Frontal cortex (tissue), 4 donors: Measurements from ENCODE around the gene ADARB2. TPM values are rescaled to one million over a fixed set of nuclear protein-coding genes. Genes with fewer than 3 reads are reported as not detected.
"Not testable (repeated sequence)": the region's sequence is repeated elsewhere in the genome, so short reads cannot be mapped to it uniquely, and the experiment has no call there.

ENCODE experiments used
- DNase-seq, 2 donors: peaks; one replicate each; pipeline ENCODE4 v3.0.0; 2012; ENCODE audit warnings: low spot score in 2 of 2
- FAIRE-seq: peaks from 2 replicates; lab custom pipeline; 2012; peaks lifted over from hg19 to GRCh38; lab: Jason Lieb, UNC
- total RNA-seq: library from RNA; depleted of rRNA; stranded (reverse); fragments of >200 nt; gene quantifications from one replicate; pipeline ENCODE4 v1.2.3, GENCODE V29; 2014
- donor health status: control.
- donor health status: control.
- donor health status: control.

ADARB2 gene
- total RNA-seq, 1 donor from 2014 or later: 3.3 TPM

DNA sequence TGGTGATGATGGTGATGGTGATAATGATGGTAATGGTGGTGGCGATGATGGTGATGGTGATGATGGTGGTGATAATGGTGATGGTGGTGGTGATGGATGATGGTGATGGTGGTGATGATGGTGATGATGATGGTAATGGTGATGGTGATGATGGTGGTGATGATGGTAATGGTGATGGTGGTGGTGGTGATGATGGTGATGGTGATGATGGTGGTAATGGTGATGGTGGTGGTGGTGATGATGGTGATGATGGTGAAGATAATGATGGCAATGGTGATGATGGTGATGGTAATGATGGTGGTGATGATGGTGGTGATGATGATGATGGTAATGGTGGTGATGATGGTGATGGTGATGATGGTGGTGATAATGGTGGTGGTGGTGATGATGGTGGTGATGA lies 517.5 kb downstream of the ADARB2 start:
- not testable (repeated sequence) for DNase-seq, FAIRE-seq

DNA sequence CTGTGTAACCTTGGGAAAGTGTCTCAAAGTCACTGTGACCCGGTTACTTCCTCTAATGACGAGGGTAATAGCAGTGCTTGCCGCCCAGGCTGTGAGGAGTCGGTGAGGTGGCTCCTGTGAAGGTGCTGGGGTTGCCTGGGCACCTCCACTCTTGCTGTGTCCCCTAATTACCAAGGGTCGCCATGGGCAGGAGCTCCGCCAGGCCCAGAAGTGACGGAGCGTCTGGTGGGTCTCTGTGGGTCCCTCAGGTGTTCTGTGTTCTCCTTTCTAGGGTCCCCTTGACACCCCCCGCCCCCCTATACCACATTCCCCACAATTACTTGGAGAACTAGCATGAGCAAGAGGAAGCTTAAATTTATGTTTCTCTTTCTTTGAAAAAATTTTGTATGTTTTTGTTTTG lies 519.7 kb downstream of the ADARB2 start:
- DNase-seq (no peak), FAIRE-seq (no peak)

DNA sequence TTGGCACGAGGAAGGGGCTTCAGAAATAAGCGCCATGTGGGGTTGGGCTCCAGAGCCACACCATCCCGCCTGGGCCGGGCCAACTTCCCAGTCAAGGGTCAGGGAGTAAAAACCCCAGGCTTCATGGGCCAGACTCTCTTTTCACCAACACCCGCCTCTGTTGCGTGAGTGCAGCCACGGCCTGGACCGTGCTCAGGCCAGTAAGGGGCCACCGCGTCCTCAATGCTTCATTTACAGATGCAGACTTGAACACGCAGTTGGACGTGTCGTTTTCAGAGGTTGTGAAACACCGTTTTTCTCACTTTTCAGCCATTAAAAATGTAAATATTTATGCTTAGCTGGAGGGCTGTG lies 520.1 kb downstream of the ADARB2 start:
- DNase-seq (no peak), FAIRE-seq (no peak)

DNA sequence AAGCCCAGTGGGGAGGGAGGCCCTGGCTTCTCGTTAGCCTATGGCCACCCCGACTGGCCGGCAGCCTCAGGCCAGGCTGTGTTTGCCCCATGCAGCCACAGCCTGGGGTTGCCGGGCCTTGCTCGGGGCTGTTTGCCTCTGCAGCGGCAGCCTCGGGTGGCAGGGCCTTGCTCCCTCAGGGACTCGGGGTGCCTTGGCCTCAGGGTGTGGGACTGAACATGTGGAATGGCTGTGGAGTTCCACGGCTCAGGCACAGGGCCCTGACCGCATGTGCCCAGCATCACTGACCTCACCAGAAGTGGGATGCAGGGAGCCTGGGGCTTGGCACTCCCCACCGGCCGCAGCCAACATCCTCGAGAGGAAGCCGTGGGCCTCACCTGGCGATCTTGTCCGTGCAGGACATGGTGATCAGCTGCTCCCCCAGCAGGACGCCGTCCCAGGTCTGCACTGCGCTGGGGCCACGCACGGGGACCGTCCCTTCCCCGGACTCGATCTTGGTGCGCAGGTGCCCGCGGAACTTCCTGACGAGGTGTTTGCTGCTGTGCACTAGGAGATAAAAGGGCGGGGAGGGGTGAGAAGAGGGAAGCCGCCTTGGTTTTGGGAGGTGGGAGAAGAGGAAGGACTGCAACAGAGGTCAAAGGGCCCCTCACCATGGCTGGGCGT lies 520.6 kb downstream of the ADARB2 start:
- DNase-seq: no peak
- no peak for FAIRE-seq

DNA sequence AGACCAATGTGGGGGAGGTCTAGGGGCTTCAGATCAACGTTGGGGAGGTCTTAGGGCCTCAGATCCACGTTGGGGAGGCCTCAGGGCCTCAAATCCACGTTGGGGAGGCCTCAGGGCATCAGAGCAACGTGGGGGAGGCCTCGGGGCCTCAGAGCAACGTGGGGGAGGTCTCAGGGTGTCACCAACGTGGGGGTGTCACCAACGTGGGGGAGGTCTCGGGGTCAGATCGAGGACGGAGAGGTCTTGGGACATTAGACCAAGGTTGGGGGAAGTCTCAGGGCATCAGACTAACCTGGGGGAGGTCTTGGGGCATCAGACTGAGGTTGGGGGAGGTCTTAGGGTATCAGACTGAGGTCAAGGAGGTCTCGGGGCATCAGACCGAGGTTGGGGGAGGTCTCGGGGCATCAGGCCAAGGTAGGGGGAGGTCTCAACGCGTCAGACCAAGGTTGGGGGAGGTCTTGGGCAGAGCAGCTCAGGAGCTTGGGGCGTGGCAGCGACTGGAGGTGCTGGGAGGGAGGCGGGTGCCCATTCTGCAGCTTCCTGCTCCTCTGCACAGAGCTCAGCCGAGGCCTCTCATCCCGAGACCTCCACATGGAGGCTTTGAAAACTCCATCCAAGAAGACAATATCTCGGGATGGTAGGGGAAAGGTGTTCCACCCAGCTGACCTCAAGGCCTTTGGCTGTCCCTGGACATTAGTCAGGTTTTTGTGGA lies 521.3 kb downstream of the ADARB2 start:
- no peak for DNase-seq
- no peak for FAIRE-seq

DNA sequence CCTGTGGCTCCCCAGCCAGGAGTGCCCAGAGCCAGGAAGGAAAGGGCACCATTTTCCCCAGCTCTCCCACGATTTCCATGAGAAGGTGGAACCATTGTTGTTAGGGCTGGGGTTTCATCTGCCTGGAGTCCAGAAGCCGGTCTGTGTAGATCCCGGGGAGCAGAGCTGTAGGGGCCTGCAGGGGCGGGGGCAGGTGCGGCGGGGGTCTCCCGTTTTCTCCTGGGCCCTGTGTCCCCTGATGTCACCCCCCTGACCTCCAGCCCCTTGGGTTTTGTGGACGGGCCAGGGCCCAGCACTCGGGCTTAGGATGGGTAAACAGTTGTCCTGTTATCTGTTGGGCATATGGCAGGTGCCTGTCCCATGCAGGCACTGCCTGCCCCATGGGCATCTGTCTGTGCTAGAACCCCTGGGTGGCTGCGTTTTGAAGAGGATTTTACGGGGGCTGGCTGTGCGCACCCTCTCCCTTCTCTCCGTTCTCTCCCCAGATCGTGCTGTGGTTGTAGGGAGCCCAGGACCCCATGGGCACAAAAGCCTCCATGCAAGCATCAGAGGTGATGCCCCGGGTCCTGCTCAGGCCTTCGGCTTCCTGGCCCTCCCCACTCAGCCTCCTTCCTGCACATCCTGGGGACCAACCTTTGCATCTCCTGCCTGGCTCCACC lies 522.3 kb downstream of the ADARB2 start:
- FAIRE-seq: no peak

DNA sequence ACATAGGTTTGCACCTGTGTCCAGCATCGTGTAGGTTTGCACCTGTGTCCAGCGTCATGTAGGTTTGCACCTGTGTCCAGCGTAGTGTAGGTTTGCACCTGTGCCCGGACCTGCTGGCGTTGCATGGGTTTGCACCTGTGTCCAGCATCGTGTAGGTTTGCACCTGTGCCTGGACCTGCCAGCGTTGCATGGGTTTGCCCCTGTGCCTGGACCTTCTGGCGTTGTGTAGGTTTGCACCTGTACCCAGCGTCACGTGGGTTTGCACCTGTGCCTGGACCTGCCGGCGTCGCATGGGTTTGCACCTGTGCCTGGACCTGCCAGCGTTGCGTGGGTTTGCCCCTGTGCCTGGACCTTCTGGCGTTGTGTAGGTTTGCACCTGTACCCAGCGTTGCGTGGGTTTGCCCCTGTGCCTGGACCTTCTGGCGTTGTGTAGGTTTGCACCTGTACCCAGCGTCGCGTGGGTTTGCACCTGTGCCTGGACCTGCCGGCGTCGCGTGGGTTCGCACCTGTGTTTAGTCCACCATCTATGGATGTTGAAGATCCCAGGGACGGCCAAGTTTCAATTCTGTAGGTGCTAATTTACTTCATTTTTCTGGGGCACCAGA lies 523.2 kb downstream of the ADARB2 start:
- DNase-seq: no peak
- FAIRE-seq: no peak

More for the DNA sequence above, 522.3 kb downstream of the ADARB2 start:
- DNase-seq: no peak

DNA sequence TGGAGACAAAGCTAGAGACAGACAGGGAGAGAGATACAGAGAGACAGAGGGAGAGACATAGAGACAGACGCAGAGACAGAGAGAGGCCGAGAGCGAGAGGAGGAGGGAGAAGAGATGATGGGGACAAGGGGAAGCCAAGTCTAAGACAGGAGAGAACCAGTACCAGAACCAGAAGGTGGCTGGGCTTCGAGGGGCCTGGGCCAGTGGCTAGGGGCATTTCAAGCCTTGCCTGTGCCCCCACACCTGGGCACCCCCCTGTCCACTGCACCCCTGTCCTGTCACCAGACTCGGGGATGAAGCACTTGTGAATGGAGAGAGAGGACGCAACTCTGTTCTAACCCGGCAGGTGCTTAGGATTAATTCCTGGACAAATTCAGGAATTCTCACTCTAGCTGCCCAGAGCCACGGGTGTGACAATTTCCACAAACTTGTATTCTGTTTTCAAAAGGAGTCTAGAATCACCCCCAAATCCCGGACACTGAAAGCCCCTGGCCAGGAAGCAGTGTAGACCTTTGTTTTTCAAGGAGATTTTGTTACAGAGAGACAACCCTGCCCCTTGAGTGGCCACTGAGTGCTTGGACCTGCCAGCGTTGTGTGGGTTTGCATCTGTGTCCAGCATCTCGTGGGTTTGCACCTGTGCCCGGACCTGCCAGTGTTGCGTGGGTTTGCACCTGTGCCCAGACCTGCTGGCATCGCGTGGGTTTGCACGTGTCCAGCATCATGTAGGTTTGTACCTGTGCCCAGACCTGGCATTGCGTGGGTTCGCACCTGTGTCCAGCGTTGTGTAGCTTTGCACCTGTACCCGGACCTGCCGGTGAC lies 523.9 kb downstream of the ADARB2 start:
- no peak for DNase-seq

DNA sequence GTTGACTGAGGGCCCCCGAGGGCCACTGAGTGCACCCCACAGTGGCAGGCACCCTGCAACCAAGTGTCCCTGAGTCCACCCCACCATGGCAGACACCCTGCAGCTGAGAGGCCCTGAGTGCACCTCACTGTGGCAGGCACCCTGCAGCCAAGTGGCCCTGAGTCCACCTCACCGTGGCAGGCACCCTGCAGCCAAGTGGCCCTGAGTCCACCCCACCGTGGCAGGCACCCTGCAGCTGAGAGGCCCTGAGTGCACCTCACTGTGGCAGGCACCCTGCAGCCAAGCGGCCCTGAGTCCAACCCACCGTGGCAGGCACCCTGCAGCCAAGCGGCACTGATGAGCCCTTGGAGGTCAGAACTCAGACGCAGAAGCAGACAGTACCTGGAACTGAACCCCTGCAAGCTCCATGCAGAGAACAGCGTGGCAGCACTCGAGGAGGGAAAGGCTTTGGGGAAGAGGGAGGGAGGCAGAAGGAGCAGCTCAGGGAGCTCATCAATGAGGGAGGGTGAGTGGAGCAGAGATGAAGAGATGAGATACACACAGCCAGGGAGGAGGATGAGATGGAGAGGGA lies 524.7 kb downstream of the ADARB2 start:
- DNase-seq: no peak

More for the DNA sequence above, 523.9 kb downstream of the ADARB2 start:
- no peak for FAIRE-seq

DNA sequence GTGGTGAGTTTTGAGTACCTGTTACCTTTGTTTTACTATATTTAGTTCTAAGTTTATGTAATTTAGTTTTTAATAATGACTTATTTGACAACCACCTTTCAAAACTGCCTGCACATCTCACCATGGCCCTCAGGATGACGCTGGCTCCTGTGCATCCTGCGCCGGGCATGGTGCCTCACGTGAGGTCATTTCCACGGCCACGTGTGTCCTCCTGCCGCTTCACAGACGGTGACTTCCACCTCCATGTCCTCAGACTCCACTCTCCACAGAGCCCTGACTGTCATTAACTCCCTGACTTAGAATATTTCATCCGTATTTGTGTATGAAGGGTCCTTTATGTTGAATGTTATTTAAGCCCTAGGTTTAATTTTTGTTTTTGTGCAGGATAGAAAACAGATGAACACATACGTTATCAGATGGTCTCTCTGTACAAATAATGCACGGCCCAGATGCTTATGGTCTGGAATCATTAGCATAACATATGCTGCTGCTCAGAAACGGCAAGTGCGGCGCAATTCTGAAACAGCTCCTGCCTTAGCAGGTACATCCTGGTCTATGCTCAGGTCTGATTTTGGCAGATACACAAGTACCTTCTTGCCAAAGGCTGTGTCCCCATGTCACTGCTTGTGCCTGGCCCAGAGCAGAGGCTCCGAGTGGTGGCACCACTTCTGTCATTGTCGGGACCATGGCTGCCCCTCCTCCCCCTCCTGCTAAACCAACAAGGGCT lies 525.3 kb downstream of the ADARB2 start:
- no peak for DNase-seq
- no peak for FAIRE-seq

More for the DNA sequence above, 524.7 kb downstream of the ADARB2 start:
- no peak for FAIRE-seq

DNA sequence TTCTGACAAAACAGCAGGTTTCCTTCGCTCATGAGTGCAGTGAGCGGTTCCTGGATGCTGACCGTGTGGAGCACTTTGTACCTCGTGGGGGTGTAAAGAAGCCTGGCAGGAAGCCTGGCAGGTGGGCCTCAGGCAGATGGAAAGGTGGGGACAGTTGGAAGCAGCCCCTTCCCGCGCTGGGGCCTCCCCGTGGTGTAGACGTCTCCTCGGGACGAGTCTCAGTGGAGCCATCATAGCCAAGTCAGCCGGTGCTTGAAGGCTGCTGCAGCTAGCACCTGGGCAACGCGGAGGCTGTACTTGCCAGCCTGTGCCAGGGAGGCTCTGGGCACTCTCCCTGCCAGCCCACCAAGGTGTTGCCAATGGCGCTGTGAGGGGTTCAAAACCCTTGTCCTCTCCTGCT lies 526.7 kb downstream of the ADARB2 start:
- DNase-seq (no peak), FAIRE-seq (no peak)

DNA sequence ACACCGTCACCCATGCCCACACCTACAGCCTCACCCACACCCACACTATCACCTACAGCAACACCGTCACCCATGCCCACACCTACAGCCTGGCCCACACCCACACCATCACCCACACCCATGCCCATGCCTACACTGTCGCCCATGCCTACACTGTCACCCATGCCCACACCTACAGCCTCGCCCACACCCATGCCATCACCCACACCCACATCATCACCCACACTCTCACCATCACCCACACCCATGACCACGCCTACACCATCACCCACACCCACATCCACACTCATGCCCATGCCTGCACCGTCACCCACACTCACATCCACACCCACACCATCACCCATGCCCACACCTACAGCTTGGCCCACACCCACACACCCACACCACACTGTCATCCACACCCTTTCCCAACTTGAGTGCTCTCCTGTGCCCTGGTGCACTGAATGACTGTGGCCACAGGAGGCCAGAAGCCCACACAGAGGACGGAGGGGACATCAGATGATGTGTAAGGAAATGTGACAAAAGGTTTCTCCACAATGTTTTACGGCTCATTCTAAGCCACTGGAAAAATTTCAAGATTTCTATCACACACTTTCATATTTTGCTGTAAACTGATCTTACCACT lies 527.9 kb downstream of the ADARB2 start:
- no peak for FAIRE-seq

DNA sequence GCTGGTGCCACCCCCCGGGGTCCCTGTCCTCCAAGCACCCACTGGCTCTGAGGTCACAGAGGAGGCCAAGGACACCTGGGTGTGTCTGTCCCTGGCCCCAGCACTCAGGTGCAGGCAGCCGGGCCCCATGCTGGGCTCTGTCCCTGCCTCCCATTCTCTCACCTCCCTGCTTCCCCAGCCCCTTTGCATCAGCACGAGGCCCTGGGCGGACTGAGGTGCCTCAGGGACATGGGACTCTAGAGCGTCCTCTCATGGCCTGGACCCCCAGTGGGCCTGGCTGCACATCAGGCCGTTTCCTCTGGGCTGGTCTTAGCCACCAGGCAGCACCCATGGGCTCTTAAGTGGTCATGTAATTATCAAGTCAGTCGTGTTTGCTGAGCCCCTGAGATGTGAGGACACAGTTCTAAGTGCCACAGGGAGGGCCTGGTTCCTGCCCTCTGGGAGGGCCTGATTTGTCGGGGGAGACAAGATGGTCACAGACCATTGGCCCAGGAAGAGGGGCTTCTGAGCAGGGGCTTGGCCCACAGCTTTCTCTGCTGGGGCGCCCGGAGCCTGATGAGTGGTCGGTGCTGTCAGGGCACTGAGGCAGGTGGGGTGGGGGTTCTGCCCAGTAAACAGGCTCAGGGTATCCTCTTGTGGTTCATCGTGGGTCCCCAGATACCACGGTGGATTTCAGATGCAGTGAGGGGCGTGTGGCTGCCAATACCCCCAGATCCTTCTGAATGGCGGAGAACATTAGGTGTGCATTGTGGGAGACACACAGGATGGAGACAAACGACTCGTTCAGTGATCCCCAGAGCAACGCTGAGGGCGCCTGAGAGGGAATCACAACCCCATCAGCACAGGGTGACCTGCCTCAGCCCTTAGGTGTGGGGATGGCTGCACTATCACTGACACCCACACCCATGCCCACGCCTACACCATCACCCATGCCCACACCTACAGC lies 528.7 kb downstream of the ADARB2 start:
- DNase-seq (no peak), FAIRE-seq (no peak)

More for the DNA sequence above, 527.9 kb downstream of the ADARB2 start:
- no peak for DNase-seq

DNA sequence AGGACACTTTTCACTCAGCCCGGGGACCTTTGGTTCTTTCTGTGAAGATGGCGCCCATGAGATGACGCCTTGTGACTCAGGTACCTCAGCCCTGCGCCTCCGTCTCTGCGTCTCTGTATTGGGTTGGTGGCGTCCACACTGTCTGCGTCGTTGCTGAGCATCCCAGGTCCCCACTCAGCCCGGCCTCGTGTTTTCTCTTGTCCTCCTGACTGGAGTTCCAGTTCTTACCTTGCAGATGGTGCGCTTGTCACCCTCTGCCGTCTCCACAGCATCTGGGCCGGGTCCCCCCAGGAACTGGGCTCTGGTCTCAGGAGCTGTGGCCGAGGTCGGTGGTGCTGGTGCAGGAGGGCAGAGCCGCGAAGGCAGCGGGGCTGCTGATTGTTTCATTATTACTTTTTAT lies 530.7 kb downstream of the ADARB2 start:
- FAIRE-seq (no peak), DNase-seq (no peak)

DNA sequence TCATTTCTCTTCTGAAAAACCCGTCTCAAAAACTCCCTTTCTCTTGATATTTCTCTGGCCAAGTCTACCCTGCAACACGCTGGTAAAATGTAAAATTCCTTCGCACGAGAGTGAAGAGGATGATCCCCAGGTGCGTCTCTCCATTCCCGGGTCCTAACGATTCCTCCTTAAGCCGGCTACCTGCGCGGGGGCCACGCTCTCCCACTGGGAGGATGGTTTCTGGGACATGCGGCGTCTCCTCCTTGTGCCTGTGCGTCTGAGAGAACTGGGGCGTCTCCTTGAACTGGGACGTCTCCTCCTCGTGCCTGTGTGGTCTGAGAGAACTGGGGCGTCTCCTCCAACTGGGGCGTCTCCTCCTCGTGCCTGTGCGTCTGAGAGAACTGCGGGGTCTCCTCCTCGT lies 531.2 kb downstream of the ADARB2 start:
- no peak for FAIRE-seq
- DNase-seq: no peak

DNA sequence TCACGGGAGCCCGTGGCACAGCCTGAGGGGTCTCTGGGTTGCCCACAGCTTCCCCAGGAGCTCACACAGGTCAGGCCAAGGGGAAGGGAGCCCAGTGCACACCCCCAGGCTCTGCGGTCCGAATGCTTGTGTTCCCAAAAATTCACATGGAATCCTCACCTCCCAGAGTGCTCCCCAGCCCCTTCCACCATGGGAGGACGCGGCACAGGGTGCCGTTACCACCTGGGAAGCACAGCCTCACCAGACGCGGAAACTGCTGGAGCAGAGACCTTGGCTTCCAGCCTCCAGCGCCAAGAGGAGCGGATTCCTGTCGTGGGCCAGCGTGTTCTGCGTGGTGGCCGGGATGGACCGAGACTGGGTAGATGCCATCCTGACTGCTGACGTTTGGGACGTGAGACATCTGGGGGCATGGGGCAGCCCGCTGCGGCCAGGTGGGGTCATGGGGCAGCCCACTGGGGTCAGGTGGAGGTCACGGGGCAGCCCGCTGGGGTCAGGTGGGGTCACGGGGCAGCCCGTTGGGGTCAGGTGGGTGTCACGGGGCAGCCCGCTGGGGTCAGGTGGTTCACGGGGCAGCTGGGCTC lies 531.8 kb downstream of the ADARB2 start:
- DNase-seq: no peak
- no peak for FAIRE-seq
